Measurements from ENCODE around the gene AP3S2. TPM values are rescaled to one million over a fixed set of nuclear protein-coding genes. Genes with fewer than 3 reads are reported as not detected.

AP3S2 gene
- total RNA-seq, 1 donor from 2014 or later: 58.5 TPM

Small RNA genes within 50 kb of the gene (small RNA-seq; reads per million reads assigned to genes)
- gene MIR5009 (ENCODE audit: low replicate concordance): not detected
- gene MIR5094 (ENCODE audit: low replicate concordance): not detected
- gene RNU6-1111P (ENCODE audit: low replicate concordance): not detected
- gene RNU7-111P (ENCODE audit: low replicate concordance): not detected

Other genes with a start within 250 kb of the AP3S2 start
- gene KIF7, start 238.5 kb downstream of the AP3S2 start, total RNA-seq: 8.2 TPM
- gene PLIN1, start 214.6 kb downstream of the AP3S2 start, total RNA-seq: not detected
- 9.3 TPM for gene PEX11A, start 203.2 kb downstream of the AP3S2 start, total RNA-seq
- not detected for gene WDR93, start 203.2 kb downstream of the AP3S2 start, total RNA-seq
- gene MESP1, start 142.7 kb downstream of the AP3S2 start, total RNA-seq: 0.31 TPM
- not detected for gene MESP2, start 117.7 kb downstream of the AP3S2 start, total RNA-seq
- 6.2 TPM for gene ANPEP, start 79.1 kb downstream of the AP3S2 start, total RNA-seq
- 23.2 TPM for gene ARPIN, start 19.0 kb upstream of the AP3S2 start, total RNA-seq
- gene ZNF710, start 107.3 kb upstream of the AP3S2 start, total RNA-seq: 5.6 TPM
- 321 TPM for gene IDH2, start 208.5 kb upstream of the AP3S2 start, total RNA-seq

Measured in tongue (tissue), 2 donors.